Keratinocyte (primary cell): ENCODE measurements around the gene CDH18. TPM values are rescaled to one million over a fixed set of nuclear protein-coding genes. Genes with fewer than 3 reads are reported as not detected.

Source experiments
- DNase-seq: peaks from one replicate; pipeline ENCODE4 v3.0.0-alpha.2; 2011; ENCODE audit warnings: low read depth, missing footprints, low spot score
- FAIRE-seq: peaks from 2 replicates; lab custom pipeline; 2011; peaks lifted over from hg19 to GRCh38; lab: Jason Lieb, UNC
- H2AFZ ChIP-seq: 2 replicates; pipeline ENCODE4 v1.6.0; 2012; ENCODE audit warnings: low read length, control low read depth, inconsistent platforms; ENCODE audit not compliant: control insufficient read depth
- H3K27ac ChIP-seq: 2 replicates; pipeline ENCODE4 v1.5.1; 2011; ENCODE audit warnings: low read length; ENCODE audit not compliant: control insufficient read depth, insufficient read depth
- H3K27me3 ChIP-seq: 3 replicates; pipeline ENCODE4 v1.6.0; 2011; ENCODE audit warnings: low read length; ENCODE audit not compliant: control insufficient read depth, insufficient read depth; ENCODE audit errors: extremely low read depth
- H3K36me3 ChIP-seq, 2 experiments: 2 replicates in 1 of 2; 3 replicates in 1 of 2; pipeline ENCODE4 v1.5.1; 2011; ENCODE audit warnings: low read length in 2 of 2, mild to moderate bottlenecking in 1 of 2; ENCODE audit not compliant: control insufficient read depth in 2 of 2, insufficient read depth in 2 of 2; ENCODE audit errors: extremely low read depth in 1 of 2
- H3K4me1 ChIP-seq: 3 replicates; pipeline ENCODE4 v1.5.1; 2011; ENCODE audit warnings: low read length; ENCODE audit not compliant: control insufficient read depth, insufficient read depth; ENCODE audit errors: extremely low read depth
- H3K4me2 ChIP-seq: 3 replicates; pipeline ENCODE4 v1.6.0; 2011; ENCODE audit warnings: low read depth, low read length; ENCODE audit not compliant: control insufficient read depth, insufficient read depth; ENCODE audit errors: extremely low read depth
- H3K4me3 ChIP-seq, 3 experiments: fragments of 200-600 bp in 1 of 3; sonication (generic) in 1 of 3; 2 replicates in 2 of 3; 3 replicates in 1 of 3; pipeline ENCODE4 v1.5.1; 2011 to 2016; ENCODE audit warnings: low read length in 3 of 3, mild to moderate bottlenecking in 3 of 3, control low read depth in 2 of 3, inconsistent platforms in 1 of 3, low read depth in 1 of 3, mixed read lengths in 1 of 3, mixed run types in 1 of 3, moderate library complexity in 1 of 3; ENCODE audit not compliant: control insufficient read depth in 2 of 3, insufficient read depth in 2 of 3; ENCODE audit errors: extremely low read depth in 1 of 3
- H3K79me2 ChIP-seq: 2 replicates; pipeline ENCODE4 v1.6.0; 2012; ENCODE audit warnings: low read length; ENCODE audit not compliant: control insufficient read depth, insufficient read depth
- H3K9ac ChIP-seq: 3 replicates; pipeline ENCODE4 v1.6.0; 2011; ENCODE audit warnings: low read length; ENCODE audit not compliant: control insufficient read depth, insufficient read depth; ENCODE audit errors: extremely low read depth
- H3K9me1 ChIP-seq: 3 replicates; pipeline ENCODE4 v1.6.0; 2011; ENCODE audit warnings: low read length; ENCODE audit not compliant: control insufficient read depth, insufficient read depth; ENCODE audit errors: extremely low read depth
- H3K9me3 ChIP-seq: 2 replicates; pipeline ENCODE4 v1.5.1; 2012; ENCODE audit warnings: low read depth, low read length; ENCODE audit not compliant: control insufficient read depth
- H4K20me1 ChIP-seq: 3 replicates; pipeline ENCODE4 v1.6.0; 2011; ENCODE audit warnings: low read length; ENCODE audit not compliant: control insufficient read depth, insufficient read depth; ENCODE audit errors: extremely low read depth
- CTCF ChIP-seq, 3 experiments: IDR thresholded peaks in 1 of 3; conservative IDR thresholded peaks in 1 of 3; optimal IDR thresholded peaks in 1 of 3; 2 replicates in 2 of 3; 3 replicates in 1 of 3; pipeline versions ENCODE3 to v1.5.1; 2011; ENCODE audit warnings: low read length in 3 of 3, mild to moderate bottlenecking in 3 of 3, moderate library complexity in 2 of 3, control low read depth in 1 of 3, inconsistent platforms in 1 of 3; ENCODE audit not compliant: insufficient read depth in 2 of 3; ENCODE audit errors: extremely low read depth in 1 of 3
- EZH2 ChIP-seq: IDR thresholded peaks from one replicate; pipeline ENCODE4 v1.6.1; 2012; ENCODE audit warnings: inconsistent platforms, mild to moderate bottlenecking, low read length, moderate library complexity
- dilution Hi-C: fragments of 300-500 bp; cut with MboI; formaldehyde crosslinking; loops from one replicate; pipeline ENCODE4 v1.7.0; 2020; ENCODE audit warnings: low sequenced_read_pairs; ENCODE audit not compliant: extremely low pct_ligation_motif_present
- polyA plus RNA-seq, 5 experiments: library from polyadenylated mRNA; depleted of rRNA in 3 of 5; stranded (reverse) in 3 of 5; stranded (forward) in 1 of 5; unstranded in 1 of 5; fragments of >200 nt; gene quantifications; 1 replicate in 1 of 5; 2 replicates in 3 of 5; 3 replicates in 1 of 5; pipeline versions ENCODE4 v1.2.1 to v1.2.3, GENCODE V29; 2011 to 2012; ENCODE audit warnings: missing spikeins in 2 of 5, low read depth in 1 of 5, low replicate concordance in 1 of 5

Gene CDH18
- polyA plus RNA-seq, 1 donor (not counting 4 experiments of a cell fraction or from before 2014, with no cell fraction given) = 0.41 TPM

- Histone ChIP-seq H3K27me3 (no peaks in the 10 kb centered on the region), H3K79me2 (no peaks in the 10 kb centered on the region), H3K9ac (no peak overlapping the region), H3K4me2 (no peak overlapping the region), H4K20me1 (no peaks in the 10 kb centered on the region), H3K9me3 (no peaks in the 10 kb centered on the region), H3K27ac (no peak overlapping the region), H3K4me1 (no peaks in the 10 kb centered on the region), H3K36me3 (no peaks in the 10 kb centered on the region), H3K9me1 (no peaks in the 10 kb centered on the region), H2AFZ (no peak overlapping the region), H3K4me3 (no peak overlapping the region)
- DNase-seq (no peak), FAIRE-seq (no peak)
- TF ChIP-seq CTCF (optimal IDR thresholded peaks at IDR 0.05 in 1 of 3, IDR thresholded peaks at IDR 0.05 in 1 of 3, conservative IDR thresholded peaks at IDR 0.05 in 1 of 3; ENCODE audit: extremely low read depth in 1 of 3, insufficient read depth in 2 of 3, low read length in 3 of 3) = no peak
- no peak for TF ChIP-seq EZH2
- dilution Hi-C loops = no loop called here
Observed at GRCh38 chr5:19902316-19902934, 85.6 kb downstream of the CDH18 start.

- Histone ChIP-seq H3K9me3 (no peaks in the 10 kb centered on the region), H3K36me3 (no peaks in the 10 kb centered on the region), H3K9ac (no peak overlapping the region), H3K4me3 (no peak overlapping the region), H3K79me2 (no peaks in the 10 kb centered on the region), H3K4me2 (no peak overlapping the region), H3K9me1 (no peaks in the 10 kb centered on the region), H4K20me1 (no peaks in the 10 kb centered on the region), H2AFZ (no peak overlapping the region), H3K27ac (no peak overlapping the region), H3K4me1 (no peaks in the 10 kb centered on the region), H3K27me3 (no peaks in the 10 kb centered on the region)
- DNase-seq = no peak
- dilution Hi-C loops = no loop called here
- TF ChIP-seq EZH2 (no peak), CTCF (optimal IDR thresholded peaks at IDR 0.05 in 1 of 3, IDR thresholded peaks at IDR 0.05 in 1 of 3, conservative IDR thresholded peaks at IDR 0.05 in 1 of 3; ENCODE audit: extremely low read depth in 1 of 3, insufficient read depth in 2 of 3, low read length in 3 of 3) (no peak)
- FAIRE-seq = no peak
Observed at GRCh38 chr5:19900269-19900668, 87.7 kb downstream of the CDH18 start.
